ENCODE data around the gene GRPEL2.
"Not testable (repeated sequence)": the region's sequence is repeated elsewhere in the genome, so short reads cannot be mapped to it uniquely, and the experiment has no call there.

The GRPEL2 gene

DNA sequence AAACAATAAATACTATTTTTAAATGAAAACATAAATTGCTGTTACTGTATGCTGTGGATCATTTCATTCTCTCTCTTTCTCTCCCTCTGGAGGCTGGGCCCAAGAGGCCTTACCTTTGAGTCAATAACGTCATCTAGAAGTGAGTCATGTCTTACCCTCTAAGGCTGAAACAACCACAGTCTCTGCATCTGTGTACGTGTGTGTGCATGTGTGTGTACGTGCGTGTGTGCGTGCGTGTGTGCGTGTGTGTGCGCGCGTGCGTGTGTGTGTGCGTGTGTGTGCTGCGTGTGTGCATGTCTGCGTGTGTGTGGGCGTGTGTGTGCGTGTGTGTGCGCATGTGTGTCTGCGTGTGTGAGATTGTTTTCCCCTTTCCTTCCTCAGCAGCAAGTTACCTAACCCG, 47.4 kb downstream of the GRPEL2 start:
- TF ChIP-seq, protein P1, sequence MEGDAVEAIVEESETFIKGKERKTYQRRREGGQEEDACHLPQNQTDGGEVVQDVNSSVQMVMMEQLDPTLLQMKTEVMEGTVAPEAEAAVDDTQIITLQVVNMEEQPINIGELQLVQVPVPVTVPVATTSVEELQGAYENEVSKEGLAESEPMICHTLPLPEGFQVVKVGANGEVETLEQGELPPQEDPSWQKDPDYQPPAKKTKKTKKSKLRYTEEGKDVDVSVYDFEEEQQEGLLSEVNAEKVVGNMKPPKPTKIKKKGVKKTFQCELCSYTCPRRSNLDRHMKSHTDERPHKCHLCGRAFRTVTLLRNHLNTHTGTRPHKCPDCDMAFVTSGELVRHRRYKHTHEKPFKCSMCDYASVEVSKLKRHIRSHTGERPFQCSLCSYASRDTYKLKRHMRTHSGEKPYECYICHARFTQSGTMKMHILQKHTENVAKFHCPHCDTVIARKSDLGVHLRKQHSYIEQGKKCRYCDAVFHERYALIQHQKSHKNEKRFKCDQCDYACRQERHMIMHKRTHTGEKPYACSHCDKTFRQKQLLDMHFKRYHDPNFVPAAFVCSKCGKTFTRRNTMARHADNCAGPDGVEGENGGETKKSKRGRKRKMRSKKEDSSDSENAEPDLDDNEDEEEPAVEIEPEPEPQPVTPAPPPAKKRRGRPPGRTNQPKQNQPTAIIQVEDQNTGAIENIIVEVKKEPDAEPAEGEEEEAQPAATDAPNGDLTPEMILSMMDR (IDR thresholded peaks at IDR 0.05; ENCODE audit: borderline replicate concordance, insufficient read depth, low read depth, low read length) = no peak
- no peak overlapping the region for H3K4me3 ChIP-seq (ENCODE audit: low read depth, low read length)

DNA sequence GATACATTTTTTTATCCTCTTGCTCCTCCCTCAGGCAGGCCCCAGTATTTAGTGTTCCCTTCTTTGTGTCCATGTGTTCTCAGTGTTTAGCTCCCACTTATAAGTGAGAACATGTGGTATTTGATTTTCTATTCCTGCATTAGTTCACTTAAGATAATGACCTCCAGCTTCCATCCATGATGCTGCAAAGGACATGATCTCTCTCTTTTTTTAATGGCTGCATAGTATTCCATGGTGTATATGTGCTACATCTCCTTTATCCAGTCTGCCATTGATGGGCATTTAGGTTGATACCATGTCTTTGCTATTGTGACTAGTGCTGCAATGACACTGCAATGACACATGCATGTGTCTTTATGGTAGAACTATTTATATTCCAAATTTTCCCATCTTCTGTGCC, 49.7 kb downstream of the GRPEL2 start:
- not testable (repeated sequence) for H3K4me3 ChIP-seq (ENCODE audit: low read depth, low read length)

DNA sequence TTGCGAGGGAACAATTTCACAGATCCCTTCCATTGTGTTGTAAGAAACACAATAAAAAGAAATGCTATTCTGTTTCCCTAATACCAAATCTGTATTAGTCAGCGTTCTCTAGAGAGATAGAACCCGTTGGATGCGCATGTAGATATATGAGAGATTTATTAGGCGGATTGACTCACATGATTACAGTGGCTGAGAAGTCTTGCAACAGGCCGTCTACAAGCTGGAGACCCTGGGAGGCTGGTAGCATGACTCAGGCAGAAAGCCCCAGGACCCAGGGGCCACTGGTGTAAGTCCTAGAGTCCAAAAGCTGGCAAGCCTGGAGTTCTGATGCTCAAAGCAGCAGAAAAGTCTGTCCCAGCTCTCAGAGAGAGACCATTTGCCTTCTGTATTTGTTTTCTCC, 52.2 kb downstream of the GRPEL2 start:
- H3K4me3 ChIP-seq (ENCODE audit: low read depth, low read length) = no peak overlapping the region
- TF ChIP-seq, protein P1 (IDR thresholded peaks at IDR 0.05; ENCODE audit: borderline replicate concordance, insufficient read depth, low read depth, low read length) = no peak

DNA sequence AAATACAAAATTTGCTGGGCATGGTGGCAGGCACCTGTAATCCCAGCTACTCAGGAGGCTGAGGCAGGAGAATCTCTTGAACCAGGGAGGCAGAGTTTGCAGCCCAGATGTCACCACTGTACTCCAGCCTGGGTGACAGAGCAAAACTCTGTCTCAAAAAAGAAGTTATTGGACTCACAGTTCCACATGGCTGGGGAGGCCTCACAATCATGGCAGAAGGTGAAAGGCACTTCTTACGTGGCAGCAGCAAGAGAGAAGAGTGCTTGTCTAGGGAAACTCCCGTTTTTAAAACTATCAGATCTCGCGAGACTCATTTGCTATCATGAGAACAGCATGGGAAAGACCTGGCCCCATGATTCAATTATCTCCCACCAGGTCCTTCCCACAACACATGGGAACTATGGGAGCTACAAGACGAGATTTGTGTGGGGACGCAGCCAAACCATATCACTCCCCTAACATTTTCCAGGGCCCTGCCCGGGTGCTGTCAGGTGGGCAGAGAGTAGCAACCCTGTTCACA, 53.5 kb downstream of the GRPEL2 start:
- not testable (repeated sequence) for H3K4me3 ChIP-seq (ENCODE audit: low read depth, low read length)

DNA sequence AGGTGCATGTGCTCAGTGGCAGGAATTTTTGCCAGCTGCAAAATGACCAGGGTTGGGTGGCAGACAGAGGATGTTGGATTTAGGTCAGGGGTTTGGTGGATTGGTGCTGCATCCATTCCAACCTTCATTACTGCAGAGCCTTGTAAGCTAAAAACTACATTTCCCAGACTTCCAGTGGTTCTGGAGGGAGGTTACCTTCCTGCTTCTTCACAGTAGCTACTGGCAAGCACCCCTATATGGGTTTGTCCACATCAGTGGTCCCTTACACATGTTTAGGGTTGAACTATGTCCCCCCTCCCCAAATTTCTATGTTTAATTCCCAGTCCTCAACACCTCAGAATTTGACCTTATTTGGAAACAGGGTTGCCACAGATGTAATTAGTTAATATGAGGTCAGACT, 54.5 kb downstream of the GRPEL2 start:
- no peak overlapping the region for H3K4me3 ChIP-seq (ENCODE audit: low read depth, low read length)
- TF ChIP-seq, protein P1 (IDR thresholded peaks at IDR 0.05; ENCODE audit: borderline replicate concordance, insufficient read depth, low read depth, low read length) = no peak

DNA sequence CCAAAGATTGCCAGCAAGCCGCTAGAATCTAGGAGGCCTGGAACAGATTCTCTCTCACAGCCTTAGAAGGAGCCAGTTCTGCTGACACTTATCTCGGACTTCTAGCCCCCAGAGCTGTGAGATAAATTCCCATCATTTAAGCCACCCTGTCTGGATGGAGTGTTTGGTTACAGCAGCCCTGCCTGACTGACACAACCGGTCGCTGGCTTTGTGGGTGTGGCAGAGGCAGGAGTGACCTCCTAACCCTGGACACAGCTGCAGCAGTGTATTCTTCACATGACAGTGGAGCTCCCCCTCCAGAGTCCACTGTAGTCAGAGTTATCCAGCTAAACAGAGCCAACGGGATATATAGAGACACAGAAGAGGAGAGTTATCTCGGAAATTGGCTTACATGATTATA, 55.0 kb downstream of the GRPEL2 start:
- no peak overlapping the region for H3K4me3 ChIP-seq (ENCODE audit: low read depth, low read length)
- TF ChIP-seq, protein P1 (IDR thresholded peaks at IDR 0.05; ENCODE audit: borderline replicate concordance, insufficient read depth, low read depth, low read length) = no peak

DNA sequence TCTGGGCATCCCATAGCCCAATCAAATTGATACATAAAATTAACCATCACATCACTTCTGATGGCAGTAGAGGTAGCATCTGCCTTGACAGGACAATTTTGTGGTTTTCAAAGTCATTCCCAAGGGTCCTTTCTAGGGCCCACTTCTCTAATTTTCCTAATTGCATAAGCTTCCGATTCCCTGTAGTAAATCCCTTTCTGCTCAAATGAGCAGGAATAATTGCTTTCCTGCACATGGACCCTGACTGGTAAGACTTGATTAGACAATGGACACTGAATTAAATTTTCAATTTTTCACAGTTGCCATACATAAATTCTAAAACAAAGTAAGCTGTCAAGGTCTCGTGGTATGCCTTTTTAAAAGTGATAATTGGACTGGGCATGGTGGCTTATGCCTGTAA, 55.8 kb downstream of the GRPEL2 start:
- TF ChIP-seq, protein P1 (IDR thresholded peaks at IDR 0.05; ENCODE audit: borderline replicate concordance, insufficient read depth, low read depth, low read length) = no peak
- no peak overlapping the region for H3K4me3 ChIP-seq (ENCODE audit: low read depth, low read length)

DNA sequence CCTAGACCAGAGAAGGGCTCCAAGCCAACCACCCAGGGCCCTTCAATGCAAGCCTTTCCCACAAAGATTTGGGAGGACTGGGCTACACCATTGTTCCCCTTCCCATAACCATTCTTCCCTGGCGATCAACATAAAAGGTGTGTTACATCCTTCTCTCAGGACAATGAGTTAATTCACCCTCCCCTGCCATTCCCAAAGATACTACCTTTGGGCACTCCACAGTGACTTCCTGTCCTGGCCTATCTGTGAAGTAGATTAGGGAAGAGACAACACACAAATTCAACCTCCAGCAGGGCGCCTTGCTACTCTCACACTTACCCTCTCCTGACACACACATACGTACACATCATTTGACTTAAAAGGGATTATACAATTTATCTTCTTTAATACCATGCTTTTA, 57.0 kb downstream of the GRPEL2 start:
- TF ChIP-seq, protein P1 (IDR thresholded peaks at IDR 0.05; ENCODE audit: borderline replicate concordance, insufficient read depth, low read depth, low read length) = no peak
- H3K4me3 ChIP-seq (ENCODE audit: low read depth, low read length) = no peak overlapping the region
